Kidney (tissue), 14 donors: ENCODE measurements around the gene PRSS50. TPM values are rescaled to one million over a fixed set of nuclear protein-coding genes. Genes with fewer than 3 reads are reported as not detected.

Experiments
- DNase-seq, 5 donors: peaks; one replicate each; pipeline ENCODE4 v3.0.0-alpha.2; 2013 to 2020
- FAIRE-seq: peaks from 2 replicates; lab custom pipeline; 2012; peaks lifted over from hg19 to GRCh38; lab: Jason Lieb, UNC
- H3K27ac ChIP-seq, 2 donors: one replicate each; pipeline ENCODE4 v1.7.0; 2013; ENCODE audit warnings: low read depth in 2 of 2, low read length in 2 of 2, inconsistent platforms in 1 of 2
- H3K27me3 ChIP-seq: one replicate; pipeline ENCODE4 v1.7.1; 2013; ENCODE audit warnings: low read length, inconsistent platforms; ENCODE audit not compliant: control insufficient read depth, insufficient read depth
- H3K36me3 ChIP-seq, 3 donors: one replicate each; pipeline versions ENCODE4 v1.7.0 to v1.7.1; 2013; ENCODE audit warnings: low read length in 3 of 3, control low read depth in 1 of 3, inconsistent platforms in 1 of 3; ENCODE audit not compliant: insufficient read depth in 3 of 3, control insufficient read depth in 2 of 3
- H3K4me1 ChIP-seq, 3 donors: one replicate each; pipeline versions ENCODE4 v1.7.0 to v1.7.1; 2013; ENCODE audit warnings: low read length in 3 of 3, inconsistent platforms in 1 of 3, low read depth in 1 of 3; ENCODE audit not compliant: control insufficient read depth in 2 of 3, insufficient read depth in 2 of 3
- H3K4me3 ChIP-seq, 3 donors: one replicate each; pipeline versions ENCODE4 v1.7.0 to v1.8.1; 2013; ENCODE audit warnings: low read length in 3 of 3, control low read depth in 1 of 3, inconsistent platforms in 1 of 3
- H3K9ac ChIP-seq, 3 donors: one replicate each; pipeline versions ENCODE4 v1.7.0 to v1.7.1; 2013; ENCODE audit warnings: low read length in 3 of 3, control low read depth in 1 of 3, inconsistent platforms in 1 of 3
- H3K9me3 ChIP-seq, 3 donors: one replicate each; pipeline versions ENCODE4 v1.7.0 to v1.7.1; 2013; ENCODE audit warnings: low read length in 3 of 3, control low read depth in 1 of 3, inconsistent platforms in 1 of 3; ENCODE audit not compliant: control insufficient read depth in 2 of 3, insufficient read depth in 1 of 3
- intact Hi-C: fragments of 100-400 bp; cut with DNase I; formaldehyde crosslinking; loops from one replicate; pipeline ENCODE4 v1.11.1; 2022
- polyA plus RNA-seq: library from polyadenylated mRNA; stranded (reverse); fragments of 350-450 nt; fragmentation: Illumina TruSeq; extraction: RNeasy Lipid Tissue Mini Kit (QIAGEN cat#74804); gene quantifications from one replicate; pipeline ENCODE4 v1.2.3, GENCODE V29; 2014; ENCODE audit warnings: low read depth, low replicate concordance; ENCODE audit not compliant: insufficient read depth
- total RNA-seq: library from RNA; stranded (reverse); fragmentation: NEBNext Ultra II Directional; extraction: Animal tissue kit (Norgen Biotek cat#: 25700); gene quantifications from one replicate; pipeline ENCODE4 v1.2.1, GENCODE V29; 2021
- TF ChIP-seq, protein P1 (sequence below): IDR thresholded peaks from 3 replicates; pipeline ENCODE4 v1.5.1; 2012; ENCODE audit warnings: mild to moderate bottlenecking, moderate library complexity, borderline replicate concordance; ENCODE audit not compliant: insufficient read depth; ENCODE audit errors: extremely low read depth
- donor health status: control.
- donor health status: control.
- donor health status: control.
- donor health status: control.
- donor health status: control.
- donor health status: DM: yes; HTN: yes; CAD: no.
- donor health status: Normal renal cell carcinoma (clear cell type).

The PRSS50 gene
- total and polyA plus RNA-seq, 2 donors from 2014 or later = 0.19 to 0.35 TPM

DNA sequence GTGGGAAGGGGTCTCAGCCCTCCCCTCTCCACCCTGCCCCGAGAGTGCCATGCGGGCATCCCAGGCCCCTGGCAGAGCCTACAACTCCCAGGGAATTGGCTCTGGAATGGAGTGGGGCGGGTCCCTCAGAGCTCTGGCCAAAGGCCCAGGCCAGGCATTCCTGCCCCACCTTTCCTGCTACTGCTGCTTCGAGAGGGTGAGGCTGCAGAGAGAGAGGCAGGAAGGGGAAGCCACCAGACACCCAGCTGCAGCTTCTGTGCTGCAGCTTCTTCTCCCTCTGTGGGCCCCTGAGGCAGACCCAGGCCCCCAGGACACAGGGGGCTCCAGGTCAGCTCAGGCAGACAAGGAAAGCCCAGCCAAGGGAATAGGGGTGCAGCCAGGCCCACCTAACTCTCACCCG is 26.9 kb downstream of the PRSS50 start:
- Histone ChIP-seq H3K9me3 (no peaks in the 10 kb centered on the region), H3K4me3 (no peak overlapping the region), H3K27ac (no peak overlapping the region), H3K9ac (no peak overlapping the region), H3K4me1 (peaks cover 0 to 32% (median 2%) of the 10 kb centered on the region in 3 donors), H3K36me3 (peaks cover 0 to 5% (median 0%) of the 10 kb centered on the region in 3 donors), H3K27me3 (no peaks in the 10 kb centered on the region)
- DNase-seq (peak in 1 of 5 donors; percentile 82), FAIRE-seq (no peak)
- TF ChIP-seq, protein P1, sequence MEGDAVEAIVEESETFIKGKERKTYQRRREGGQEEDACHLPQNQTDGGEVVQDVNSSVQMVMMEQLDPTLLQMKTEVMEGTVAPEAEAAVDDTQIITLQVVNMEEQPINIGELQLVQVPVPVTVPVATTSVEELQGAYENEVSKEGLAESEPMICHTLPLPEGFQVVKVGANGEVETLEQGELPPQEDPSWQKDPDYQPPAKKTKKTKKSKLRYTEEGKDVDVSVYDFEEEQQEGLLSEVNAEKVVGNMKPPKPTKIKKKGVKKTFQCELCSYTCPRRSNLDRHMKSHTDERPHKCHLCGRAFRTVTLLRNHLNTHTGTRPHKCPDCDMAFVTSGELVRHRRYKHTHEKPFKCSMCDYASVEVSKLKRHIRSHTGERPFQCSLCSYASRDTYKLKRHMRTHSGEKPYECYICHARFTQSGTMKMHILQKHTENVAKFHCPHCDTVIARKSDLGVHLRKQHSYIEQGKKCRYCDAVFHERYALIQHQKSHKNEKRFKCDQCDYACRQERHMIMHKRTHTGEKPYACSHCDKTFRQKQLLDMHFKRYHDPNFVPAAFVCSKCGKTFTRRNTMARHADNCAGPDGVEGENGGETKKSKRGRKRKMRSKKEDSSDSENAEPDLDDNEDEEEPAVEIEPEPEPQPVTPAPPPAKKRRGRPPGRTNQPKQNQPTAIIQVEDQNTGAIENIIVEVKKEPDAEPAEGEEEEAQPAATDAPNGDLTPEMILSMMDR = no peak
- intact Hi-C loops = no loop called here

DNA sequence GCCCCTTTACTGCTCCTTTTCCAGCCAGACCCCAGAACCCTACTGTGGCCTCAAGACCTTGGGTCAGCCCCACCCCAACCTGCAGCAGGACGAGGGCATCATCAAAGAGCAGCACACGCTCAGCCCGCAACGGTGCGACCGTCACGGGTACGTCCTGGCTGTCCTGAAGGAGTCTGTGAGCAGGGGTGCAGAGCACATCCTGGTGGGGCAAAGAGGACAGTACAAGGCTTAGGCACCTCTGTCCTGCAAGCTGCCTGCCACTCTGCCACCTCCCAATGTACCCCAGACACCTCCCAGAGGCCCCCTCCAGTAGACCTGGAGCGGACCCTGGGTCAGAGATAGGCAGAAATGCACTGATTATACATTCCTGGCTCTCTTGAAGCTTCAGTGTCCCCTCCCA is 32.2 kb downstream of the PRSS50 start:
- Histone ChIP-seq H3K9me3 (no peaks in the 10 kb centered on the region), H3K9ac (no peak overlapping the region), H3K4me3 (no peak overlapping the region), H3K4me1 (peaks cover 0 to under 1% (median 0%) of the 10 kb centered on the region in 3 donors), H3K27ac (no peak overlapping the region), H3K36me3 (peaks cover 0 to 5% (median 0%) of the 10 kb centered on the region in 3 donors), H3K27me3 (no peaks in the 10 kb centered on the region)
- FAIRE-seq = no peak
- intact Hi-C loops = no loop called here
- TF ChIP-seq, protein P1 = no peak
- no peak for DNase-seq

DNA sequence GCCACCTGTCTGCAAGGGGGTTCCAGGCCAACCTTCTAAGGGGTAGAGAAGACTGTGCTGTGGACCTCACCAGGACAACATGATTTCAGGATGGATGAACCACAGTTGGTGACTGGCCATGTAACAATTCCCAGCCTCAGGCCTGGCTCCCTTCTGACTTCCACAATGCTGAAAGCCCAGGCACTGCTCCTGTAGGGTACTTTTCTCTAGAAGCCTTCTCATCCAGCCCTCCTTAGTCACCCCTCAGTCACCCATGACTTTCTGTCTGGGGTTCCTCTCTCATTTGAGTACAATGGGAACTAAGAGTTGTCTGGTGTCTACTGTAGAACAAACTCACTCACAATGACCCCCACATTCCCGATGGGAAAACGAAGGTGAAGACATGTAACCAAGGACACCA is 32.8 kb downstream of the PRSS50 start:
- no peaks in the 10 kb centered on the region for H3K4me1 ChIP-seq
- FAIRE-seq = no peak
- peaks cover 0 to 5% (median 0%) of the 10 kb centered on the region in 3 donors for H3K36me3 ChIP-seq
- no peaks in the 10 kb centered on the region for H3K9me3 ChIP-seq
- H3K27me3 ChIP-seq = no peaks in the 10 kb centered on the region
- TF ChIP-seq, protein P1 = no peak
- no peak overlapping the region for H3K9ac ChIP-seq
- intact Hi-C loops = no loop called here
- no peak overlapping the region for H3K4me3 ChIP-seq
- no peak overlapping the region for H3K27ac ChIP-seq
- no peak for DNase-seq

DNA sequence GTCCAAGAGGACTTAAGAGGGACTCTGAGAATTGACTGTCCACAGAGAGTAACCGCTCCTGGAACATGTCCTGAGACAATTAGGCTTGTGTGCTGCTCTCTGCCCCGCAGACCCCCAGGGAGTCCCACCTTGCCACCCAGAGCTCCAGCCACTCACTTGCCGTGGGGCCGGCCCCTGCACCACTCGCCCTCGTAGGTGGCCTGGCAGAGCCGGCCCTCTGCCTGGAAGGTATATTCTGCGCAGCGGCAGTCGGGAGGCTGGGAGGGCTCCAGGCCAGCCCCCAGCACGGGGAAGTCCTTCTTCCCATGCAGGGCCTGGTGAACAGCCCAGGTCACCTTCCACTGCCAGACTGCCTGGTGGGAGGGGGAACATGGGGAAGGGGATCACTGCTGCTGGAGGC is 34.7 kb downstream of the PRSS50 start:
- H3K4me1 ChIP-seq = no peaks in the 10 kb centered on the region
- no peak for DNase-seq
- intact Hi-C loops = no loop called here
- FAIRE-seq = no peak
- no peaks in the 10 kb centered on the region for H3K27me3 ChIP-seq
- no peak overlapping the region for H3K4me3 ChIP-seq
- TF ChIP-seq, protein P1 = no peak
- peaks cover 0 to 5% (median 0%) of the 10 kb centered on the region in 3 donors for H3K36me3 ChIP-seq
- no peaks in the 10 kb centered on the region for H3K9me3 ChIP-seq
- H3K9ac ChIP-seq = no peak overlapping the region
- no peak overlapping the region for H3K27ac ChIP-seq
